GM21515 (cell line): ENCODE results near the gene COQ10B.

Source experiments
- ATAC-seq: cut with Tn5 transposase; IDR thresholded peaks from one replicate; pipeline ENCODE4 v1.9.1; 2021; ENCODE audit not compliant: unreplicated experiment

COQ10B gene

DNA sequence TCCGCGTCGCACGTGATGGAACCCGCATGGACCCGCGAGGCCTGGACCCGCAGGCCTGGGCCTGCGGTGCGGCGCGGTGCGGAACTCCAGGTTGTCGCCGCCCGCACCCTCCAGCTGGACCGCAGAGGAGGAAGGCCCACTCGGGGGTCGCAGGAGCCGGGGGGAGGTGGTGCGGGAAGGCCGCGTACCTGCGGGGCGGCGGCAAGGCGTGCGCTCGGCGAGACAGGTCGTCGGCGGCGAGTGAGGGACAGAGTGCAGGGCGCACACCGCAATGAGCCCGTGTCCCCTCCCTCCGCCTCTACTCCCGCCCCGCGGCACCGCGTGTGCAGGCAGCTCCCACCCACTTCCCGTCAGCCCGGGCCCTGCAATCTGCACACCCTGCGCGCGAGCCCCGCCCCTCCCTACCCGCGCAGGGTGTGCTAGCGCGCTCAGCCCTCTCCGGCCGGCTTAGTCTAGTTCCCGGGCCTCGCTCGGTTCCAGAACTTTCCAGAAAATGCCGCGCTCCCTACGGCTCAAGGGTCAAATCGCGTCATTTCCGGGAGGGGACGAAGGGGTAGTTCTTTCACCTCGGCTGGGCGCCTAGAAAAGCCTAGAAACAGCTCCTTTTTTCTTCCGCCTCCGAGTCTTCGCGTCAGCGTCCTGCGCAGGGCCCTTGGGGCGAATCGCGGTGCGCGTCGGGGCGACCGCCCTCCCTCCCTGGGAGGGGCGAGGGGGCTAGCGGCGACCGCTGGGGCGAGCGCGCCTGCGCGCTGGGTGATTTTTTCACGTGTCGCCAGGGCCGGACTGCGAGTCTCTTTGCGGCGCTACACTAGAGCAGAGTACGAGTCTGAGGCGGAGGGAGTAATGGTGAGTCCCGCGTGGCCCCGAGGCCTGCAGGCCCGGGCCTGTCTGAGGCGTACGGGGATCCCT is 46.5 kb downstream of the COQ10B start, which contains the start of the genes HSPD1 and HSPE1:
HSPD1 (minus strand) TSS at position 247 of the 909 bp plus-strand sequence. CDS start 992 bp downstream, outside the sequence.
HSPE1 (plus strand) TSS at position 786 of the 909 bp plus-strand sequence; CDS start at position 844, 58 bp downstream.
- ATAC-seq = peak; percentile 79

DNA sequence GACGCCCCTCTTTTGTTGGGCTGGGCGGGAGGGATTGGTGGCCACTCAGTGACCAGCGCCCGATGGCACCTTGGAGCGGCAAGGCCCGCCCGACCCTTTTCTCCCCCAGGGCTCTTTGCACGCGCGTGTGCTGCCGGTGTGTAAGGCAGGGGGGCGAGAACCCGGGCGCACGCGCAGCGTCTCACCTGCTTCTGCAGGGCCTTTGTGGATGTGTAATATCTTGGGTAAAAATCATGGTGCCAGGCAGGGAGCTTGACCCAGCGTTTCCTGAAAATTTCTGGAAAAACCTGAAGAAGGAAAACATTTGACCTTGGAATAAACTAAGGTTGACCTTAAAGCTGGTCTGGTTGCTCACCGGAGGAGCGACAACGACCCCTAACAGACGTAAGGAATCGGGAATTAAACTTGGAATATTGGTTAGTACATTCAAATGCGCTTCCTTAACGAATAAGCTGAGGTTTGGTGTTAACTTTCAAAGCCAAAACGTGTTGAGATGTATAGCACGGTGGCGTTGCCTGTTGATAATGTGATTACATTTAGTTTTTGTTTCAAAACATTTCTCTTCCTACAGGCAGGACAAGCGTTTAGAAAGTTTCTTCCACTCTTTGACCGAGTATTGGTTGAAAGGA is 47.3 kb downstream of the COQ10B start:
- ATAC-seq = peak; percentile 8

DNA sequence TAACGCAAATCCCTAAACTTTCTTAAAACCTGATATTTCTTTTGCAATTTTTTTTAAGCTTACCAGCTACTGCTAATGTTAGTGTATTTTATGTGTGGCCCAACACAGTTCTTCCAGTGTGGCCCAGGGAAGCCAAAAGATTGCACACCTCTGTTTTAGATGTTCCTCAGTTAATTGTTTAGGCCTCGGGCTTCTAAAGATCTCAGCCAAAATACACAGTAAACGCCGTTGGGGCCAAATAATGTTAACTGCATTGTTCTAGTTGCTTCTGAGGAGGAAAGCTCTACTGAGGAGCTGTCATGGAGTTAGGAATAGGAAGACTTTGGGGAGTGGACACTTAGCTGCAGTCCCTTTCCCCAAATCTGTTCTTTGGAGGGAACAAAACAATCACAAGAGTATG is 48.8 kb downstream of the COQ10B start:
- no peak for ATAC-seq

DNA sequence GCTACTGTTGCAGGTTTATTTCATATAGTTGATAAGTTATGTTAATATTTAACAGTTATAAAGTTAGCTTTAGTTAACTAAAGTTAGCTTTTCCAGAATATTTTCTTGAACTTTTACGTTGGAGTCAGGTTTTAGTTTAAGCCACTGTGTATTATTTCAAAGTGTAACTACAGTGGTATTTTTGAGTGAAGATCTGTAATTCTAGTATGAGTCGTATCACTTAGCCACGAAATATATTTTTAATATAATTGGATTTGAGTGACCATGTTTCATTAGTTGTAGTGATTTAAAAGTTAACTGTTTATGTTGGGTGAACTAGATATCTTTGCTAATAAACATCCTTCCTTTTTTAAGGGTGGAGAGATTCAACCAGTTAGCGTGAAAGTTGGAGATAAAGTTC is 49.3 kb downstream of the COQ10B start:
- ATAC-seq = no peak

DNA sequence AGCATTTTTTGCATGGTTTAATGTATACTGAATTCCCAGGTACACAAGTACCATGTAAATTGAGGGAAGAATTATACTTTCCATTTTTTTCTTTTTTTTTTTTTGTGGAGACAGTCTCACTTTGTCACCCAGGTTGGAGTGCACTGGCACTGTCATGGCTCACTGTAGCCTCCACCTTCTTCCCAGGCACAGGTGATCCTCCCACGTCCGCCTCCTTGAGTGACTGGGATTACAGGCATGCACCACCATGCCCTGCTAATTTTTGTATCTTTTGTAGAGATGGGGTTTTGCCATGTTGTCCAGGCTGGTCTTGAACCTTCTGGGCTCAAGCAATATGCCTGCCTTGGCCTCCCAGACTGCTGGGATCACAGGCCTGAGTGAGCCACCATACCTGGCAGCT is 50.6 kb downstream of the COQ10B start:
- ATAC-seq = no peak

DNA sequence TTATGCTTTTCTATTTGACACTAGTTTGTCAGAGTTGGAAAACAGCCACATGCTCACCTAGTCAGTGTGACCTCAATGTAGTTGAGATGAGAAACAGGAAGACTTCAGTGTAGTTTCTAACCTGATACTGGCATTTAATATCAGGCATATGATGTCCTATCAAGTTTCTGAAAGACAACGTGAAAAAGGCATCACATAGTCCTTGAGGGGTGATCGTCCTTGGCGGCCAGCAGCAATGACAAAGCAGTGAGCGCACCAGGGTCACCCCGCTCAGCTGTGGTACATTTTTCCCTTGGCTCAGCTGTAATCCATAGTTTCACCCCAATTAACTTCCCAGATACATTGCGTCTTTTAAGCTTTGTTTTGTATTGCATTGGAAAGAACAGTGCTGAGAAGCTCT is 51.2 kb downstream of the COQ10B start:
- ATAC-seq = no peak

DNA sequence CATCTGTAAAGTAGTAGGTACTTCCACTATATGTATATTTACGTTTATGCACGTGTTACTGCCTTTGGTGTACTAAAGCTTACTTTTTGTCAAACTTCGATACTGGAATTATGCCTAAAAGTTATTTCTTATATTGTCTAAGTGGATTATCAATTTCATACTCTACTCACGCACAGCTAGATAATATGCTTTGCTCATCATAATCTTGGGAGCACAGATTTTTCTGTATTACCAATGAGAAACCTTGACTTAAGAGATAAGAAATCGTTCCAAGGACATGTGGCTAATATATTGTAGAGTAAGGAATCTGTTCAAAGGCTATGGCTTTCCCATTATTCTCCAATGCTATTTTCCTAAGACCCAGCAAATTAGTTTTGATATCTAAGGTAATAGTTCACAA is 53.3 kb downstream of the COQ10B start:
- ATAC-seq = no peak

DNA sequence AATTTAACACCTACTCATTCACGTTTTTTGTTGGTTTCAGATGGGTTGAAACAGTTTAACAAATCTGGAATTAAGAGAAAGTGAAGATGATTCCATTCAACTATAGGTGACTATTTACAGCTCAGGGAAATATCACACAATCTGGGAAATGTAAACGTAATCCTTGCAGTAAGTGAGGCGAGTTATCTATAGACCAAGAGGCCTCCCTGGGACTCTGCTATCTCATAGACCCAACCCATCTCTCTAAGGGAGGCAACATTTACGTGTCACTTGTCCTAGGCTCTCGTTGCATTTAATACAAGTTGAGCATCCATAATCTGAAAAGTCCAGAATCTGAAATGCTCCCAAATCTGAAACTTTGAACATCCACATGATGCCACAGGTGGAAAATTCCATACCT is 60.6 kb downstream of the COQ10B start:
- ATAC-seq = no peak

DNA sequence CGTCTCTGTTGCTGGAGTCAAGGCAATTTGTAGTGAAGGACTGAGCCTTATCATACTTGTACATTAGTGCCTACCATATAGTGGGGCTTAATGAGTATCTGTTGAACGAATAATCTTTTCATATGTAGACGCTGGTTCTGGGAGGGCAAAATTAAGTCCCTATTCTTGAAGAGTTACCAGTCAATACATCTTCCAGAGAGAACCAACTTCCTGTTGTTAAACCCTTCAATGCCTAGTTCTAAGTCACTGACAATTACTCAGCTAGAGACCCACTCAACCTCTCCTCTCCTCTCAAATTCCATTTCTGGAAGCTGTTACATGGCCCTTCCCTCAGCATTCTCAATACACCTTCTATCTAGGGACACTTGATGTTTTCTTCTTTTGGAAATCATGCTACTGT is 61.4 kb downstream of the COQ10B start:
- ATAC-seq = no peak

DNA sequence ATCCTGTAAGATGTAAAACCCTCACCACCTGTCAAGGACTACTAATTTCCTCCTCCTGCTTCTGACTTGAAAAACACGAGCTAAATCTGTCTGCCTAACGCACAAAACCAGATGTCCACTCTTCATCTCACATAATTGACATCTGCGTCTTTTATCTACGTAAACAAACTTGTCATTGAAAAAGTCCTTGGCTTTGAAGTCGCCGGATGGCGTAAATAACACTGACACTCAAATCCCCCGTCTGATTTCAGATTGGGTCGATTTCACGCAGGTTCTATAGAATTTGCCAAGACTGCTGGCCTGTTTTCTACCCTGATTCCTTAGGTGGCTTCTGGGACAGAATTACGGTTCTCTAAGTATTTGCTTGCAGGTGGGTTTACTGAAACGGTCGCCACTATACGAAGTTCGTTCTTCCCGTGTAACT is 62.0 kb downstream of the COQ10B start:
- ATAC-seq = peak; percentile 12

DNA sequence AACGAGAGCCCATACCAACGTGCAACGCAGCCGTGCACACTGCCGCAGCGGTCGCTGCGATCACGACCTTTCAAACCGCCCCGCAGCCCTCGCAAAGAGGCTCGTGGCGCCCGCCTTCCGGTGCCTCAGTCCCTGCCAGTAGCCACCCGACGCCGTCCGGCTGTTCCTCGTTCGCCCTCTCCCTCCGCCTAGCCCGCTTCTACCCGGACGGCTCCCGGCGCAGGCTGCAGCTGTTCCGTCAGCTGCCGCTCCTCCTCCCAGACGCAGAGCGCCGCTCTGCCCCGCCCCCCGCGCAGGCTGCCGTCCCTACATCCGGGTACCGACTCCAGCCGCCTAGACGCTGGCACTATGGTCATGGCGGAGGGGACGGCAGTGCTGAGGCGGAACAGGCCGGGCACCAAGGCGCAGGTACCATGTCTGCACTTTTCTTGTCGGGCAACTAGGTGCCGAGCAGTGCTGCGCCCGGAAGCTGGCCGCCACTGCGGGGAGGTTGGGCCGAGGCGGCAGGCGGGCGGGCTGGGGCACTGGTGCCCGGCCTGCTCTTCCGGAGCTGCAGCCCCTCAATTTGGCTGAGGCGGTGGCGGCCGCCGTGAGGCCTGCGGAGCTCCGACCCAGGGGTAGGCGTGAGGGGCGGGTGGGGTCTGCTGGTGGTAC is 62.5 kb downstream of the COQ10B start, which contains the start of gene MOB4:
MOB4 (plus strand) TSS at position 328 of the 654 bp plus-strand sequence; CDS start at position 349, 21 bp downstream.
- ATAC-seq = peak; percentile 95

DNA sequence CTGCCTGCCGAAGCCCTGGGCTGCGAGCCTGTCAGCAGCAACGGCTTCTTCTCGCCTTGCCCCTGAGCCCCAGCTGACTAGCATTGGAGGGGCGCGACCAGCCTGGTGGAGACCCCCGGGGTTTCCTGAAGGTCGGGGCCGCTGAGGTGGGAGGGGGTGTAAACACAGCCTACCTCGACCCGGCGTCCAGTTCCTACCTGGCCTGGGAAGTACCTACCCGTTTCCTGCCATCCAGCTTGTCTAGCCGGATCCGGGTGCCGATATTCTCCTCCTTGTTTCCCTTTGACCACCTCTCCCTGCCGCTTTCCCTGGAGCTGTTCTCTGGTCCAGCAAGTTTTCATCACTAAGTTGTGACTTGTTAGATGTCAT is 63.0 kb downstream of the COQ10B start:
- peak; percentile 19 for ATAC-seq

DNA sequence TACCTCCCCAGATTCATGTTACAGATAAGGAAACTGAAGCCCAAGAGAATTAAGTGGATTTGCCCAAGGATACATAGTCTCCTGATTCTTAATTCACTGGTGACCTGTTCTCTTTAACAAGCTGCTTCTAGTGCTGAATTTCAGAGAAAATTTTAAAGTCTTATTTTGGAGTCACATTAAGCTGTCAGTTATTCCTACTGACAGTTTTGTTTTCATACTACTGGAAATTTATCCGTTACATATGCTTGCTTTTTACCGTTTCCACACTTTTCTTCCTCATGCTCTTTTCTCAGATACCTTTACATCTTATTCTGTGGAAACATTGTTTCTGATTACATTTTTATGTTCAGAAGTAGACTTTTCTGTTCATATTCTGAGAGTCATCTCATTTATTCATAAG is 63.8 kb downstream of the COQ10B start:
- no peak for ATAC-seq
